Endothelial cell of umbilical vein (primary cell): Measurements from ENCODE around the gene OAS2. TPM values are rescaled to one million over a fixed set of nuclear protein-coding genes. Genes with fewer than 3 reads are reported as not detected.

Source experiments
- BruUV-seq: library from RNA; stranded (reverse); fragments of 400-500 nt; replicated peaks from 2 replicates; lab custom pipeline; 2021; lab: Mats Ljungman, UMichigan
- CTCF ChIA-PET: fragments of 300-600, 350-600 bp; sonication (Branson Sonifier 250); formaldehyde crosslinking; loops from one replicate; lab custom pipeline; 2021; ENCODE audit warnings: antibody characterized with exemption, inconsistent platforms; lab: Charles Lee
- POLR2A ChIA-PET: fragments of 300-600, 350-600 bp; sonication (Branson Sonifier 250); formaldehyde crosslinking; loops from one replicate; lab custom pipeline; 2021; ENCODE audit warnings: antibody characterized with exemption, inconsistent platforms; lab: Charles Lee
- DNase-seq: peaks from one replicate; pipeline ENCODE4 v3.0.0-alpha.2; 2011; ENCODE audit warnings: low read depth, low spot score
- FAIRE-seq: peaks from 2 replicates; lab custom pipeline; 2011; peaks lifted over from hg19 to GRCh38; lab: Jason Lieb, UNC
- H2AFZ ChIP-seq: 2 replicates; pipeline ENCODE4 v1.6.0; 2012; ENCODE audit warnings: low read depth, low read length, control low read depth, inconsistent platforms
- H3K27ac ChIP-seq: 2 replicates; pipeline ENCODE4 v1.5.1; 2011; ENCODE audit warnings: low read depth, mild to moderate bottlenecking, control low read depth, low read length, moderate library complexity; ENCODE audit not compliant: insufficient read depth
- H3K27me3 ChIP-seq, 2 experiments: 2 replicates each; pipeline versions ENCODE4 v1.6.0 to v1.6.1; 2011; ENCODE audit warnings: low read length in 2 of 2, mixed read lengths in 1 of 2; ENCODE audit not compliant: control insufficient read depth in 2 of 2, insufficient read depth in 2 of 2
- H3K36me3 ChIP-seq, 2 experiments: 2 replicates in 1 of 2; 3 replicates in 1 of 2; pipeline ENCODE4 v1.5.1; 2011; ENCODE audit warnings: low read length in 2 of 2, mild to moderate bottlenecking in 1 of 2, moderate library complexity in 1 of 2; ENCODE audit not compliant: control insufficient read depth in 2 of 2, insufficient read depth in 2 of 2; ENCODE audit errors: extremely low read depth in 1 of 2
- H3K4me1 ChIP-seq: 3 replicates; pipeline ENCODE4 v1.5.1; 2011; ENCODE audit warnings: mild to moderate bottlenecking, low read length; ENCODE audit not compliant: control insufficient read depth, insufficient read depth; ENCODE audit errors: extremely low read depth
- H3K4me2 ChIP-seq: 2 replicates; pipeline ENCODE4 v1.6.1; 2011; ENCODE audit warnings: low read length, control low read depth, mixed read lengths; ENCODE audit not compliant: insufficient read depth
- H3K4me3 ChIP-seq, 3 experiments: fragments of 200-600 bp in 1 of 3; sonication (generic), shearing (Covaris generic) in 1 of 3; replicated peaks in 1 of 3; 2 replicates each; pipeline ENCODE4 v1.5.1; 2011 to 2016; ENCODE audit warnings: control low read depth in 3 of 3, low read length in 3 of 3, mild to moderate bottlenecking in 2 of 3, inconsistent platforms in 1 of 3, low read depth in 1 of 3, moderate library complexity in 1 of 3; ENCODE audit not compliant: insufficient read depth in 1 of 3
- H3K79me2 ChIP-seq: 2 replicates; pipeline ENCODE4 v1.6.0; 2012; ENCODE audit warnings: low read length, inconsistent platforms; ENCODE audit not compliant: control insufficient read depth, insufficient read depth
- H3K9ac ChIP-seq: replicated peaks from 2 replicates; pipeline ENCODE3; 2011; ENCODE audit warnings: low read length, control low read depth; ENCODE audit not compliant: insufficient read depth; ENCODE audit errors: extremely low read depth
- H3K9me1 ChIP-seq: replicated peaks from 3 replicates; pipeline ENCODE4 v1.6.0; 2011; ENCODE audit warnings: mild to moderate bottlenecking, low read length; ENCODE audit not compliant: control insufficient read depth, insufficient read depth; ENCODE audit errors: extremely low read depth
- H3K9me3 ChIP-seq: replicated peaks from 2 replicates; pipeline ENCODE4 v1.5.1; 2012; ENCODE audit warnings: low read length, inconsistent platforms; ENCODE audit not compliant: control insufficient read depth, insufficient read depth
- H4K20me1 ChIP-seq: replicated peaks from 2 replicates; pipeline ENCODE3; 2011; ENCODE audit warnings: mild to moderate bottlenecking, low read length; ENCODE audit not compliant: control insufficient read depth, insufficient read depth; ENCODE audit errors: extremely low read depth
- EZH2 ChIP-seq: IDR thresholded peaks from 2 replicates; pipeline ENCODE4 v1.6.1; 2012; ENCODE audit warnings: borderline replicate concordance, low read depth, mild to moderate bottlenecking, moderate library complexity, low read length, inconsistent platforms; ENCODE audit not compliant: severe bottlenecking
- FOS ChIP-seq: IDR thresholded peaks from 2 replicates; pipeline ENCODE4 v1.6.1; 2011; ENCODE audit warnings: mild to moderate bottlenecking, low read length, moderate library complexity, borderline replicate concordance; ENCODE audit not compliant: insufficient read depth
- GATA2 ChIP-seq: IDR thresholded peaks from 2 replicates; pipeline ENCODE4 v1.7.0; 2011; ENCODE audit warnings: low read depth, mild to moderate bottlenecking, moderate library complexity, mixed read lengths, low read length; ENCODE audit not compliant: insufficient read length, insufficient read depth
- JUN ChIP-seq: IDR thresholded peaks from 2 replicates; pipeline ENCODE4 v1.6.1; 2011; ENCODE audit warnings: borderline replicate concordance, low read depth; ENCODE audit not compliant: insufficient read length, insufficient read depth
- MYC ChIP-seq: IDR thresholded peaks from one replicate; pipeline ENCODE4 v1.6.1; 2011; ENCODE audit warnings: mild to moderate bottlenecking, low read depth, low read length
- POLR2A ChIP-seq: IDR thresholded peaks from 2 replicates; pipeline ENCODE4 v1.6.1; 2012; ENCODE audit warnings: low read depth, mild to moderate bottlenecking, control low read depth, low read length
- POLR2AphosphoS5 ChIP-seq: IDR thresholded peaks from 2 replicates; pipeline ENCODE4 v1.6.1; 2012; ENCODE audit warnings: low read depth, mild to moderate bottlenecking, control low read depth, low read length, moderate library complexity; ENCODE audit not compliant: insufficient read depth
- dilution Hi-C: fragments of 300-500 bp; cut with MboI; formaldehyde crosslinking; loops from one replicate; pipeline ENCODE4 v1.15.0; 2019; ENCODE audit warnings: low sequenced_read_pairs; ENCODE audit not compliant: extremely low pct_ligation_motif_present
- intact Hi-C: fragments of 100-400 bp; cut with micrococcal nuclease; formaldehyde crosslinking; loops from one replicate; pipeline ENCODE4 v1.10.0; 2022
- polyA plus RNA-seq, 4 experiments: library from polyadenylated mRNA; depleted of rRNA in 3 of 4; stranded (reverse) in 3 of 4; unstranded in 1 of 4; fragments of >200 nt; gene quantifications; 2 replicates each; pipeline versions ENCODE4 v1.2.1 to v1.2.3, GENCODE V29; 2011 to 2012; ENCODE audit warnings: missing spikeins in 1 of 4
- total RNA-seq: library from RNA; stranded (reverse); gene quantifications from 2 replicates; pipeline ENCODE4 v1.2.3, GENCODE V29; 2021
- TF ChIP-seq, protein P1 (sequence below), 2 donors: IDR thresholded peaks; 1 replicate in 1 of 2; 2 replicates in 1 of 2; pipeline ENCODE4 v1.5.1; 2011; ENCODE audit warnings: low read length in 2 of 2, mild to moderate bottlenecking in 2 of 2, moderate library complexity in 2 of 2, control low read depth in 1 of 2, inconsistent platforms in 1 of 2, low read depth in 1 of 2; ENCODE audit not compliant: insufficient read depth in 1 of 2; ENCODE audit errors: extremely low read depth in 1 of 2
- TF ChIP-seq, protein P2 (sequence below): IDR thresholded peaks from 2 replicates; pipeline ENCODE4 v1.6.1; 2011; ENCODE audit not compliant: insufficient read depth, insufficient read length

OAS2 gene
- total and polyA plus RNA-seq, 2 donors (not counting 3 experiments of a cell fraction or from before 2014, with no cell fraction given), result 1.3 to 3.1 TPM

DNA sequence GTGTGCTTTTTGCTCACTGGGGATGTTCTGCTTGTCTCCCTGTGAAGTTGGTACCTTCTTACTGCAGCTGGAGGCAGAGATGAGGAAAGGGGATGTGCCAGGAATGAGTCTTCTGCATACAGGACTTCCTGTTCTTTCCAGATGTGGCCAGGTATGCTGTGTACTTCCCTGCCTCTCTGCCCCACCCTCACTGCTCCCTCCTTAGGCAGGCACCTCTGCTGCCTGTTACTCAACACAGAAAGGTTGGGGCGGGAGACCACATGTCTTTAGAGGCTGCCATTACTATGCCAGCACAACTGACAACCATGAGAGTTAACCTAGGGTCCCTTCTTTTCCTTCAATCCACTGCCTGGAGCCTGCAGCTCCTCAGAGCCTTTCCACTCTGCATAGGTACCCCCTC, 42.1 kb upstream of the OAS2 start:
- TF ChIP-seq FOS (no peak), POLR2AphosphoS5 (no peak), JUN (no peak), POLR2A (no peak), GATA2 (no peak), MYC (no peak), EZH2 (no peak)
- TF ChIP-seq, protein P1, sequence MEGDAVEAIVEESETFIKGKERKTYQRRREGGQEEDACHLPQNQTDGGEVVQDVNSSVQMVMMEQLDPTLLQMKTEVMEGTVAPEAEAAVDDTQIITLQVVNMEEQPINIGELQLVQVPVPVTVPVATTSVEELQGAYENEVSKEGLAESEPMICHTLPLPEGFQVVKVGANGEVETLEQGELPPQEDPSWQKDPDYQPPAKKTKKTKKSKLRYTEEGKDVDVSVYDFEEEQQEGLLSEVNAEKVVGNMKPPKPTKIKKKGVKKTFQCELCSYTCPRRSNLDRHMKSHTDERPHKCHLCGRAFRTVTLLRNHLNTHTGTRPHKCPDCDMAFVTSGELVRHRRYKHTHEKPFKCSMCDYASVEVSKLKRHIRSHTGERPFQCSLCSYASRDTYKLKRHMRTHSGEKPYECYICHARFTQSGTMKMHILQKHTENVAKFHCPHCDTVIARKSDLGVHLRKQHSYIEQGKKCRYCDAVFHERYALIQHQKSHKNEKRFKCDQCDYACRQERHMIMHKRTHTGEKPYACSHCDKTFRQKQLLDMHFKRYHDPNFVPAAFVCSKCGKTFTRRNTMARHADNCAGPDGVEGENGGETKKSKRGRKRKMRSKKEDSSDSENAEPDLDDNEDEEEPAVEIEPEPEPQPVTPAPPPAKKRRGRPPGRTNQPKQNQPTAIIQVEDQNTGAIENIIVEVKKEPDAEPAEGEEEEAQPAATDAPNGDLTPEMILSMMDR (IDR thresholded peaks at IDR 0.05; ENCODE audit: extremely low read depth in 1 of 2, insufficient read depth in 1 of 2, low read depth in 1 of 2, low read length in 2 of 2), result no peak
- TF ChIP-seq, protein P2, sequence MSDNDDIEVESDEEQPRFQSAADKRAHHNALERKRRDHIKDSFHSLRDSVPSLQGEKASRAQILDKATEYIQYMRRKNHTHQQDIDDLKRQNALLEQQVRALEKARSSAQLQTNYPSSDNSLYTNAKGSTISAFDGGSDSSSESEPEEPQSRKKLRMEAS, result no peak
- Histone ChIP-seq H3K9ac (no peak overlapping the region), H3K27me3 (peaks cover 0 to 1% of the 10 kb centered on the region in 2 experiments), H3K4me1 (peaks cover 5% of the 10 kb centered on the region), H2AFZ (no peak overlapping the region), H3K4me2 (no peak overlapping the region), H4K20me1 (no peaks in the 10 kb centered on the region), H3K9me1 (no peaks in the 10 kb centered on the region), H3K27ac (no peak overlapping the region), H3K4me3 (no peak overlapping the region), H3K36me3 (no peaks in the 10 kb centered on the region), H3K79me2 (no peaks in the 10 kb centered on the region), H3K9me3 (no peaks in the 10 kb centered on the region)
- intact Hi-C loops (no loop called here), dilution Hi-C loops (no loop called here)
- BruUV-seq, result no TSS peak
- POLR2A ChIA-PET, result no interaction called here
- FAIRE-seq (no peak), DNase-seq (no peak)
- CTCF ChIA-PET, result no interaction called here
